Transverse colon (tissue), 4 donors: ENCODE results near the gene MS4A18.

Source experiments
- EP300 ChIP-seq: sonication (generic); formaldehyde crosslinking; IDR thresholded peaks from one replicate; pipeline ENCODE4 v1.6.1; 2017; ENCODE audit warnings: antibody characterized with exemption, low read depth
- POLR2A ChIP-seq: fragments of 450-650 bp; IDR thresholded peaks from one replicate; pipeline ENCODE4 v1.6.1; 2016; ENCODE audit warnings: antibody characterized with exemption, mild to moderate bottlenecking, moderate library complexity
- POLR2AphosphoS5 ChIP-seq, 3 donors: sonication (generic); formaldehyde crosslinking; IDR thresholded peaks; one replicate each; pipeline ENCODE4 v1.6.1; 2016; ENCODE audit warnings: antibody characterized with exemption in 3 of 3
- TF ChIP-seq, protein P1 (sequence below), 5 experiments: fragments of 200-600 bp in 3 of 5; fragments of 450-650 bp in 2 of 5; sonication (generic) in 3 of 5; IDR thresholded peaks; 1 replicate in 2 of 5; 2 replicates in 3 of 5; pipeline ENCODE4 v1.5.1; 2016 to 2017; ENCODE audit warnings: antibody characterized with exemption in 5 of 5, inconsistent platforms in 3 of 5, mild to moderate bottlenecking in 2 of 5, moderate library complexity in 1 of 5

DNA sequence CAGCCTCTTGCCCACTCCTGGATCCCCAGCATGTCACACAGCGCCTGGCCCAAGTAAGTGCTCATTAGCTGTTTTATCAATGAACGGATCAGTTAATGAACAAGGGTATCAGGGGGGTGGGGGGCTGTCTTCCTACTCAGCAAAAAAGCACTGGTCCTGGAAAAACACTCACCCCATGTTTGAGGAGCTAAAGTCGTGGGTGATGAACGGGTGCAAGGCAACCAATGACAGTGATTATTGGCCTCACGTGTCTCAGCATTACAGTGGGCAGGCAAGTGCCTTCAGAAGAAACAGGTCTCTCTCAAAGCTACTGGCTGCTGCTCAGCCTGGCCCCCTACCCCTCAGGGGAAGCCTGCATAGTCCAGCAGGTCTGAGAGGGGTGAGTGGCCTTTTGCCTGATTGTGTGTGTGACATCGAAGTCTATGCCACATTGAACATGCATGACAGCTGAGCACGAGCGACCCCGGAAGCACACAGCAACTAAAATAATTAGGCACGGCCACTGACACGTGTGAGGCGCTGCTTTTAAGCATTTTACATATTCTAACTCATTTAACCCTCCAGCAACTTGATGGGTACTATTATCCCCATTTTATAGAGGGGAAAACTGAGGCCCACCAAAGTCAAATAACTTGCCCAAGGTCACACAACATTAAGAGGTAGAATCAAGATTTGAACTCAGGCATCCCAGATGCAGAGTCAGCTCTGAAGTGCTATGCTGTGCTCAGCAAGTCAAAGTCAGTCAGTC is 58.0 kb downstream of the MS4A18 start:
- TF ChIP-seq, protein P1, sequence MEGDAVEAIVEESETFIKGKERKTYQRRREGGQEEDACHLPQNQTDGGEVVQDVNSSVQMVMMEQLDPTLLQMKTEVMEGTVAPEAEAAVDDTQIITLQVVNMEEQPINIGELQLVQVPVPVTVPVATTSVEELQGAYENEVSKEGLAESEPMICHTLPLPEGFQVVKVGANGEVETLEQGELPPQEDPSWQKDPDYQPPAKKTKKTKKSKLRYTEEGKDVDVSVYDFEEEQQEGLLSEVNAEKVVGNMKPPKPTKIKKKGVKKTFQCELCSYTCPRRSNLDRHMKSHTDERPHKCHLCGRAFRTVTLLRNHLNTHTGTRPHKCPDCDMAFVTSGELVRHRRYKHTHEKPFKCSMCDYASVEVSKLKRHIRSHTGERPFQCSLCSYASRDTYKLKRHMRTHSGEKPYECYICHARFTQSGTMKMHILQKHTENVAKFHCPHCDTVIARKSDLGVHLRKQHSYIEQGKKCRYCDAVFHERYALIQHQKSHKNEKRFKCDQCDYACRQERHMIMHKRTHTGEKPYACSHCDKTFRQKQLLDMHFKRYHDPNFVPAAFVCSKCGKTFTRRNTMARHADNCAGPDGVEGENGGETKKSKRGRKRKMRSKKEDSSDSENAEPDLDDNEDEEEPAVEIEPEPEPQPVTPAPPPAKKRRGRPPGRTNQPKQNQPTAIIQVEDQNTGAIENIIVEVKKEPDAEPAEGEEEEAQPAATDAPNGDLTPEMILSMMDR (IDR thresholded peaks at IDR 0.05): no peak
- no peak for TF ChIP-seq POLR2A
- no peak for TF ChIP-seq EP300
- TF ChIP-seq POLR2AphosphoS5 (IDR thresholded peaks at IDR 0.05): no peak
